ENCODE results near the gene COL4A3. TPM values are rescaled to one million over a fixed set of nuclear protein-coding genes. Genes with fewer than 3 reads are reported as not detected.

COL4A3 gene
- total and polyA plus RNA-seq, 8 donors: 4.3 to 43.3 (median 11.6) TPM

- H3K36me3 ChIP-seq: peaks cover 0 to 48% of the 10 kb centered on the region in 2 donors
- peaks cover 0 to 10% of the 10 kb centered on the region in 2 donors for H3K4me1 ChIP-seq
- ATAC-seq (peak; percentile 31), DNase-seq (no peak)
- H3K9me3 ChIP-seq: no peaks in the 10 kb centered on the region
- TF ChIP-seq CTCF (IDR thresholded peaks at IDR 0.05): no peak
- H3K27me3 ChIP-seq: no peaks in the 10 kb centered on the region
- H3K27ac ChIP-seq: no peak overlapping the region
- no peak overlapping the region for H3K4me3 ChIP-seq
- intact Hi-C loops (cut with DNase I): no loop called here
Observed at GRCh38 chr2:227339098-227339599, 174.7 kb downstream of the COL4A3 start.

- no peak overlapping the region for H3K27ac ChIP-seq
- intact Hi-C loops (cut with DNase I): no loop called here
- peaks cover 0 to 38% of the 10 kb centered on the region in 2 donors for H3K36me3 ChIP-seq
- DNase-seq (no peak), ATAC-seq (no peak)
- H3K27me3 ChIP-seq: no peaks in the 10 kb centered on the region
- H3K9me3 ChIP-seq: no peaks in the 10 kb centered on the region
- no peak overlapping the region for H3K4me3 ChIP-seq
- H3K4me1 ChIP-seq: peaks cover 0 to 9% of the 10 kb centered on the region in 2 donors
- TF ChIP-seq CTCF (IDR thresholded peaks at IDR 0.05): no peak
Observed at GRCh38 chr2:227340106-227340505, 175.7 kb downstream of the COL4A3 start.

- no peak for ATAC-seq
- no peak for DNase-seq
- Histone ChIP-seq H3K4me3 (no peak overlapping the region), H3K36me3 (peaks cover 0 to 27% of the 10 kb centered on the region in 2 donors), H3K4me1 (no peaks in the 10 kb centered on the region), H3K9me3 (no peaks in the 10 kb centered on the region), H3K27ac (no peak overlapping the region), H3K27me3 (no peaks in the 10 kb centered on the region)
- intact Hi-C loops (cut with DNase I): no loop called here
- TF ChIP-seq CTCF (IDR thresholded peaks at IDR 0.05): no peak
Observed at GRCh38 chr2:227341553-227341952, 177.1 kb downstream of the COL4A3 start.

- Histone ChIP-seq H3K4me1 (no peaks in the 10 kb centered on the region), H3K27me3 (no peaks in the 10 kb centered on the region), H3K36me3 (peaks cover 0 to 37% of the 10 kb centered on the region in 2 donors), H3K4me3 (no peak overlapping the region), H3K27ac (no peak overlapping the region), H3K9me3 (no peaks in the 10 kb centered on the region)
- intact Hi-C loops (cut with DNase I): no loop called here
- DNase-seq: no peak
- no peak for TF ChIP-seq CTCF (IDR thresholded peaks at IDR 0.05)
- ATAC-seq: no peak
Observed at GRCh38 chr2:227344231-227344630, 179.8 kb downstream of the COL4A3 start.

- Histone ChIP-seq H3K36me3 (peaks cover 0 to 37% of the 10 kb centered on the region in 2 donors), H3K9me3 (no peaks in the 10 kb centered on the region), H3K27me3 (no peaks in the 10 kb centered on the region), H3K4me1 (no peaks in the 10 kb centered on the region), H3K4me3 (no peak overlapping the region), H3K27ac (no peak overlapping the region)
- intact Hi-C loops (cut with DNase I): no loop called here
- no peak for TF ChIP-seq CTCF (IDR thresholded peaks at IDR 0.05)
- no peak for ATAC-seq
- DNase-seq: no peak
Observed at GRCh38 chr2:227347117-227347516, 182.7 kb downstream of the COL4A3 start.

Measured in left lung (tissue), 10 donors.